ENCODE results near the gene R3HCC1L.

DNA sequence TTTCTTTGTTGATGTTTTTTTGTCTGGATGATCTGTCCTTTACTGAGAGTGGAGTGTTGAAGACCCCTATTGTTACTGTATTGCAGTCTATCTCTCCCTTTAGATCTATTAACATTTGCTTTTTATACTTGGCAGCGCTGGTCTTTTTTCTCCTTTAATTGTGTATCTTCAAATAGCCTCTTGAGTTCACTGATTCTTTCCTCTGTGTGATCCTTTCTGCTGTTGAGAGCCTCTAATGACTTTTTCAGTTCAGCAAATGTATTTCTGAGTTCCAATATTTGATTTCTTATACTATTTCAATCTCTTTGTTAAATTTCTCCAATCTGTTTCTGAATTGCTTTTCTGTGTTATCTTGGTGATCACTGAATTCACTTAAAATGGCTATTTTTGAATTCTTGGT is 15.4 kb downstream of the R3HCC1L start:
- no peak for TF ChIP-seq POLR2A (IDR thresholded peaks at IDR 0.05)
- TF ChIP-seq, protein P1, sequence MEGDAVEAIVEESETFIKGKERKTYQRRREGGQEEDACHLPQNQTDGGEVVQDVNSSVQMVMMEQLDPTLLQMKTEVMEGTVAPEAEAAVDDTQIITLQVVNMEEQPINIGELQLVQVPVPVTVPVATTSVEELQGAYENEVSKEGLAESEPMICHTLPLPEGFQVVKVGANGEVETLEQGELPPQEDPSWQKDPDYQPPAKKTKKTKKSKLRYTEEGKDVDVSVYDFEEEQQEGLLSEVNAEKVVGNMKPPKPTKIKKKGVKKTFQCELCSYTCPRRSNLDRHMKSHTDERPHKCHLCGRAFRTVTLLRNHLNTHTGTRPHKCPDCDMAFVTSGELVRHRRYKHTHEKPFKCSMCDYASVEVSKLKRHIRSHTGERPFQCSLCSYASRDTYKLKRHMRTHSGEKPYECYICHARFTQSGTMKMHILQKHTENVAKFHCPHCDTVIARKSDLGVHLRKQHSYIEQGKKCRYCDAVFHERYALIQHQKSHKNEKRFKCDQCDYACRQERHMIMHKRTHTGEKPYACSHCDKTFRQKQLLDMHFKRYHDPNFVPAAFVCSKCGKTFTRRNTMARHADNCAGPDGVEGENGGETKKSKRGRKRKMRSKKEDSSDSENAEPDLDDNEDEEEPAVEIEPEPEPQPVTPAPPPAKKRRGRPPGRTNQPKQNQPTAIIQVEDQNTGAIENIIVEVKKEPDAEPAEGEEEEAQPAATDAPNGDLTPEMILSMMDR (IDR thresholded peaks at IDR 0.05), result no peak

All from lower leg skin (tissue), 3 donors.